Skin of body (tissue), 2 donors: Measurements from ENCODE around the gene POTEM. TPM values are rescaled to one million over a fixed set of nuclear protein-coding genes. Genes with fewer than 3 reads are reported as not detected.
"Not testable (repeated sequence)": the region's sequence is repeated elsewhere in the genome, so short reads cannot be mapped to it uniquely, and the experiment has no call there.

Source experiments
- DNase-seq: peaks from one replicate; lab custom pipeline; 2025; lab: John Stamatoyannopoulos, UW
- total RNA-seq: library from RNA; depleted of rRNA; stranded (reverse); fragments of >200 nt; gene quantifications from one replicate; pipeline ENCODE4 v1.2.3, GENCODE V29; 2014

The POTEM gene
- total RNA-seq: not detected

DNA sequence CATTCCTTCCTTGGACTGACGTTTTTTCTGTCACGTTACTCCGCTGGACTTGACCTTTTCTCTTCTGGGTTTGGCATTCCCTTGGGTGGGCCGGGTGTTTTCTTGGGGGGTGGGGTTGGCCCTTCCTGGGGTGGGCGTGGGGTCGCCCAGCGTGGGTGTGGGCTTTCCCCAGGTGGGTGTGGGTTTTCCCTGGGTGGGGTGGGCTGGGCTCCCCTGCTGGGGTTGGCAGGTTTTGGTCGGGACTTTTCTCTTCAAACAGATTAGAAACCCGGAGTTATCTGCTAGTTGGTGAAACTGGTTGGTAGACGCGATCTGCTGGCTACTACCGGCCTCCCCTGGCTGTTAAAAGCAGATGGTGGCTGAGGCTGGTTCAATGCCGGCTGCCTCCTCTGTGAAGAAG, at the start of gene POTEM:
TSS of gene POTEM (plus strand) at position 301 of the 400 bp plus-strand sequence. CDS start at position 353, 52 bp downstream.
- DNase-seq: not testable (repeated sequence)

DNA sequence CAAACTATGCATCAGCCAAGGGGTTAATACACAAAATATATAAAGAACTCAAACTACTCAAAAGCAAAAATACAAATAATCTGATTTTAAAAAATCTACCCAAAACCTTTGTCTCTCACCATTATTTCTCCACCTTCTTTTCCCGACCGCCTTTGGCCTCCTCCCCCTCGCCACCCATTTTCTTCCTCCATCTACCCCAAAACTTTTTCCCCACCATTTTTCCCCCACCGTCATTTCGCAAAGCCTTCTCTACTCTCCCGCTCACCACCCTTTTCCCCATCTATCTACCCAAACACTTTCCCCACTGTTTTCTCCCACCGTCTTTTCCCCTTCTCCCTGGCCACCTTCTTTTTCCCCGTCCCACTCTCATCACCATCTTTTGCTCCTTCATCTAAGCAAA, 48.9 kb upstream of the POTEM start:
- DNase-seq: not testable (repeated sequence)

DNA sequence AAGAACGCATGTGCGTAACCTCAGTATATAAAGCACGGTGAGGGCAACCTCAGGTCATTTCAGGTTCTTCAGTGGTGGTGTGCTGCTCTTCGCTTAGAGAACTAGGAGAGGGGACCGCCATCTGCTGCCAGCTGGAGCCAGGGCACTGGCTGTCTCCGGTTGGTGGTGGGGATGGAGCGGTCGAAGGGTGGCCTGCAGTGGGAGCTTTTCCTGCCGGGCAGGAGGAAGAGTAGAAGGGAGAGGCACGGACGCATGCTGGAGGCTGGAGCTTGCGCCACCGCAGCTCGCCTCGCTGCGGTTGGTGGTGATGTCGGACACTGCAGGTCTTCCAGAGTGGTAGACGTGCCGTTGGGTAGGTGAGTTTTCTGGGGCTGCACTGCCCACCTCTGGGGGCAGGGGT, 47.2 kb upstream of the POTEM start:
- DNase-seq: not testable (repeated sequence)

DNA sequence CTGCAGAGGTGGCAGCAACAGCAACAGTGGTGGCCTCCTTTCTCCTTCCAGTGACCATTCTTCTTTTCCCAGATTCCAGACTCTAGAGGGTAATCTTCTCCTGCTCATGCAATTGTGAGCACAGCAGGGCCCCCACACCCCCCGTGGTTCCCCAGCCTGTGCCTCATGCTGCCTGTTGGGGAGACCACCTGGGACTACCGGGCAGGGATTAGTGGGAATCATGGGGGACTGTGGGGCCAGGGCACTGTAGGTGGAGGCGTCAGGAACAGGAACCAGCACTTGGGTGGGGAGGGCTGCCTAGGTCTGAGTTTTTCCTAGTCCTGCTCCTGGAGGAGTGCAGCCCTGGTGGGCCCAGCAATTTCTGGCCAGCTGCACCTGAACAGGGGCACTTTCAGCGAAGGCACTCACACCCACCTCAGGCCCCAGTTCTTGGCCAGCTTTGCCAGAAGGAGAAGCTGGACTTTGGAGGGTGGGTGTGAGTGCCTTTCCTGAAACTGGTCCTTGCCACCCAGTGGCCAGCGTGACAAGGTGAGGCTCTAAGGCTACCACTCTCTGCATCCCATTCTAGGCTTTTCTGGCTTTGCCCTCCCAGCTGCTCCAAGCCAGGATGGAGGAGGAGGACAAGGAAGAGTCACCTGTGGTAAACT, 46.1 kb upstream of the POTEM start:
- not testable (repeated sequence) for DNase-seq

DNA sequence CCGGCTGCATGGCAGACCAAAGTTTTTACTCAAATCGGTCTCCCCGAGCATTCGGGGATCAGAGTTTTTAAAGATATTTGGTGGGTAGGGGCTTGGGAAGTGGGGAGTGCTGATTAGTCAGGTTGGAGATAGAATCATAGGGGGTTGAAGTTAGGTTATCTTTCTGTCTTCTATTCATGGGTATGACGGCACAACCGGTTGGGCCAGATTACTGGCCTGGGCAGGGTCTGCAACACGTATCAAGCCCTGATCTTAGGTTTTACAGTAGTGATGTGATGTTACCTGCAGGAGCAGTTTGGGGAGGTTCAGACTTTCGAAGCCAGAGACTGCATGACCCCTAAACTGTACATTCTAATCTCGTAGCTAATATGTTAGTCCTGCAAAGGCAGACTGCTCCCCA, 30.4 kb upstream of the POTEM start:
- DNase-seq: not testable (repeated sequence)

DNA sequence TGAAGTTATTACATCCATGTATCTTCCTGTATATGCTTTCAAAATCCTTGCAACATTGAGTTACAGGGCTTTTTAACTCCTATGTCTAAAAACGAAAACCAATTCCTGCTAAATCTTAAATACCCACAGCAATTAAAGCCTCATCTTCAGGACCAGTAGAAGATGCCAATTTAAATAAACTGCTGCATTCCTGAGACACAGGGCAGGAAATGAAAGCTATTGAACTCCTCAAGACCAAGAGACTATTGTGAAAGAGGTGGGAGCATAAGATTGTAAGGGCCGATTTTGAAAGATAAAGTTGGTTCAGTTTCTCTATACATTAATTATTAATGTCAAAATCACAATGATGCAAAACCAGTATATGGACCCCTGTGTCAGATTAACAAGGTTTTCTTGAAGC, 28.5 kb upstream of the POTEM start:
- DNase-seq: not testable (repeated sequence)

DNA sequence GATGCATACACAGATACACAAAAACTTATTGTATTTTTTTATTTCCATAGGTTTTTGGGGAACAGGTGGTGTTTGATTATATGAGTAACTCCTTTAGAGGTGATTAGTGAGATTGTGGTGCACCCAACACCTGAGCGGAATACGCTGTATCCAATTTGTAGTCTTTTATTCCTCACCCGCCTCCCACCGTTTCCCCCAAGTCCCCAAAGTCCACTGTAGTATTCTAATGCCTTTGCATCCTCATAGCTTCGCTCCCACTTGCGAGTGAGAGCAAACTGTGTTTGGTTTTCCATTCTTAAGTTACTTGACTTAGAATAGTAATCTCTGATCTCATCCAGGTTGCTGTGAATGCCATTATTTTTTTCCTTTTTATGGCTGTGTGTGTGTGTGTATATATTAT, 17.3 kb upstream of the POTEM start:
- DNase-seq: not testable (repeated sequence)

DNA sequence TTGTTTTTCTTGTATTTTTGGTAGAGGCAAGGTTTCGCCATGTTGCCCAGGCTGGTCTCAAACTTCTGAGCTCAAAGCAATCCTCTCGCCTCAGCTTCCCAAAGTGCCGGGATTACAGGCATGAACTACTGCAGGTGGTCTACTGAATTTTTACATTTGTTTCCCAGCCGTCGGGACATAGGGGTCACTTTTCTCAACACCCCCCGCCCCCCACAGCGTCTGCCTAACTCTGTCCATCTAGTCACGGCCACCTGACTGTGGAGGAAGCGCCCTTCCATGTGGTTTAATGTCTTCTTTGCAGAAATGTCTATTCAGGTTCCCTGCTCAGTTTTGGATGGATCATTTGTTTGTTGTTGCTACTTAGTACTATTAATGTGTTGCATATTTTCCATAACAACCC, 14.1 kb upstream of the POTEM start:
- not testable (repeated sequence) for DNase-seq

DNA sequence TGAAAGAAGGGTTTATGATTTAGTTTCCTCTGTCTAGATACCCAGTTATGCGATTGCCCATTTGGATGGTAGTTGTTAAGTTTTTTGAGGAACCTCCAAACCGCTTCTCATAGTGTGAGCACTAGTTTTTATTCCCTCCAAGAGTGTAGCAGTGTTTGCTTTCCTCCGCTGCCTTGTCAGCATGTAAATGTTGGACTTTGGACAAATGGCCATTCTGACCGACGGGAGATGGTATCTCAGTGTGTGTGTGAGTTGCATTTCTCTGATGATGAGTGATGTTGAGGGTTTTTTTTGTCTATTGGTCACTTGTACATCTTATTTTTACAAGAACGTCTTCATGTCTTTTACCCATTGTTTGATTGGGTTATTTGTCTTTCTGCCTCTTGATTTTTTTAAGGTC, 11.4 kb upstream of the POTEM start:
- not testable (repeated sequence) for DNase-seq

DNA sequence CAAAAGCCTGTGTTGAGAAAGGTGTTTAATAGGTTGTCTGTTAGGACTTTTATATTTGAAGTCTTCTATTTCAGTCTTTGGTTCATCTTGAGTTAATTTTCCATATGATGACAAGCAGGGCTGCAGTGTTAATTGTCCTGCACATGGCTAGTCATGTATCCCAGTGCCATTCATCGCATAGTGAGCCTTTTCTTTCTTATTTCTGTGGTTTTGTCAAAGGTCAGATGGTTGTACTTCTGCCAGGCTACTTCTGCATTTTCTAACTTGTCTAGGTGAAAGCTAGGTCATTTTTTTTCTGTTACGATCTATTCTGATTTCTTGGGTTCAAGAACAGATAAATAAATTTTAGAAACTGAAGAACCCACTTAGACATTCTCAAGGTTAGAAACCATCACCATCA, 5.7 kb upstream of the POTEM start:
- not testable (repeated sequence) for DNase-seq

DNA sequence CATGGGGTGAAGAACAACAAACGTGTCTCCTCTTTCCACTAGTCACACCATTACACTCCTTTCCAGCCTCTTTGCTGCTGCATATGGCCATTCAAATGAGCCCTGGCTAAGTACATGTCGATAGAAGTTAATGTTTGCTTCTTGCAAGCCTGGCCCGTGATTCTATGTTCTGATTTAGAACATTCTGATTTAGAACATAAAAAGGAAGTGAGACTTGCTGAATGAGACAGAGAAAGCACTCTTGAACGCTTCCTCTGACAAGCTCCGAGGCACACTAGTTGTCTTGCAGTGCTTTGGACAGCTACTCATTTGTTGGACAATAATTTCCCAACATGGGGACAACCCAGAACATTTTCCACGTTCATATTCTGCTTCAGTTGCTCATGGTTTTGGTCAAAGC, 5.1 kb upstream of the POTEM start:
- DNase-seq: not testable (repeated sequence)

DNA sequence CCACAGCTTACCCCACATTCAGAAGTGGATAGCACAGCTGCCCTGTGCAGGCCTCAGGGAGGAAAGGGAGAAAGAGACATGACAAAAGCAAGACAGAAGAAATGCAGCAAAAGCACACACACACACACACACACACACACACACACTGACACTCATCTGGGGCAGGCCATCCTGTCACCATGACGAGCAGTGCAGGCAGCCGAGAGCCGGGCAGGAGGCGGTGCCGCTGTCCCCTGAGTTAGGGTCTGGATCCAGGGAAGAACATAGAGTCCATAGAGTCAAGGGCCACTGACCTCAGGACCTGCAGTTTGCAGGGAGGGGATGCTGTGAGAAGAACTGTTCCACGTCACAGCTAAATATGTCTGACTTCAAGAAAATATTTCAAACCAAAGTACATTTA, 4.0 kb upstream of the POTEM start:
- not testable (repeated sequence) for DNase-seq

DNA sequence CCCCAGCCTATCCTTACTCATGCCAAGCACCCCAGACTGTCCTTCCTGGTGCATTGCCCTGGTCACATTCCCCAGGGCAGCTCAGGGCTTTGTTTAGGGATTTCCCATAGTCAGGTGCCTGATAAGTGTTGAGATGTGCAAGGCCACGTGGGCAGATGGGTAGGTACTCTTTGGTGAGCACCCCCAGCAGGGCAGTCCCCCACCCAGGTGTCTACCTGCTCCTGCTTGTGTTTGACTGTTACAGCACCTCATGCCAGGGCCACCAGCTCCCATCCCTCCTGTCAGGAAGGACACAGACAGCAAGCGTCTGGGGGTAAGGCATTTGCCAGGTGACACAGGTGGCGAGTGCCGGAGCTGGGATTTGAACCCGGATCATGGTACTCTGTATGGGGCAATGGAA, 2.4 kb upstream of the POTEM start:
- not testable (repeated sequence) for DNase-seq

DNA sequence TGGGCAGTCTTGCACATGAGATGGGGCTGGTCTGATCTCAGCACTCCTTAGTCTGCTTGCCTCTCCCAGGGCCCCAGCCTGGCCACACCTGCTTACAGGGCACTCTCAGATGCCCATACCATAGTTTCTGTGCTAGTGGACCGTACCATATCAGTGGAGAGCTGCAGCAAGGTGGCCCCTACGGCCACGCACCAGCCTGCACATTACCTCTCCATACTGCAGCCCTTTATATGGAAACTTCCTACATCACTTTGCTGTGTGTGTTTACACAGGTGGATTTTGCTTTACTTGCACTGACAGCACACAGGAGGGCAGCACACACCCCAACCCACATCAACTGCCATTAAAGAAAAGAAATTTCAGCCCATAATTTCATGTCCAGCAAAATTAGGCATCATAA, 35.3 kb downstream of the POTEM start:
- DNase-seq: not testable (repeated sequence)

DNA sequence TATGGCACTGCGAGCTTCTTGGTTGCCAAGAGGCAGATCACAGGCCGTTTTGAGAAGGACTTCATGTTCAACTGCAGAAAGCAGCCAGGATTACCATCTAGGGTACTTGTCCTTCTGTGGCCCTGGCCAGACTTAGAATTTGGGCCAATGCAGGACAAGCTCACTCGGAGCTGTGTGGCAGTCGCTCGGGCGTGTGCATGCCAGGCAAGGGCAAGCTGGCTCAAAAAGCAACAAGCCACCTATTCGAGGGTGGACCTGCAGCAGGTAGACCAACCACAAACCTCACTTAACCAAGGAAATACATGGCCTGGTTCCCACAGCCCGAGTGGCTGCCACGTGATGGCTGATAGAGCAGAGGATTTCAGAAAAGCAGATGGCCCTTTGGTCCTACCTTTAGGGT, 39.3 kb downstream of the POTEM start:
- not testable (repeated sequence) for DNase-seq

DNA sequence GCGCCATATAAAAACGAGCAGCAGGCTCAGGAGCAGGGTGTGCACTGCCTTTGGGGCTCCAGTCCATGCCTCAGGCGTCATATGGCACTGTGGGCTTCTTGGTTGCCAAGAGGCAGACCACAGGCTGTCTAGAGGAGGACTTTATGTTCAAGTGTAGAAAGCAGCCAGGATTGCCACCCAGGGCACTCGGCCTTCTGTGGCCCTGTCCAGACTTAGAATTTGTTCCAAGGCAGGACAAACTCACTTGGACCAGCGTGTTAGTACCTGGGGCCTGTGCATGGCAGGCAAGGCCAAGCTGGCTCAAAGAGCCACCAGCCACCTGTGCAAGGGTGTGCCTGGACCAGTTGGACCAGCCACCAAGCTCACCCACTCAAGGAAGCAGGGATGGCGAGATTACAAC, 40.4 kb downstream of the POTEM start:
- not testable (repeated sequence) for DNase-seq

DNA sequence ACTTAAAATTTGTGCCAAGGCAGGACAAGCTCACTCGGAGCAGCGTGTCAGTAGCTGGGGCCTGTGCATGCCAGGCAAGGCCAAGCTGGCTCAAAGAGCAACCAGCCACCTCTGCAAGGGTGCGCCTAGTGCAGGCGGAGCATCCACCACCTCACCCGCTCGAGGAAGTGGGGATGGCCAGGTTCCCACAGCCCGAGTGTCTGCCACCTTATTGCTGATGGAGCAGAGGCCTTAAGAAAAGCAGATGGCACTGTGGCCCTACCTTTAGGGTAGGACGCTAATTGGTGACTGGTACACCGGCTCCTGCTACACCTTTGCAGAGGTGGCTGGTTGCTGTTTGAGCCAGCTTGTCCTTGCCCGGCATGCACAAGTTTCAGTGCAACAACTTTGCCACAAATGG, 43.8 kb downstream of the POTEM start:
- DNase-seq: not testable (repeated sequence)

DNA sequence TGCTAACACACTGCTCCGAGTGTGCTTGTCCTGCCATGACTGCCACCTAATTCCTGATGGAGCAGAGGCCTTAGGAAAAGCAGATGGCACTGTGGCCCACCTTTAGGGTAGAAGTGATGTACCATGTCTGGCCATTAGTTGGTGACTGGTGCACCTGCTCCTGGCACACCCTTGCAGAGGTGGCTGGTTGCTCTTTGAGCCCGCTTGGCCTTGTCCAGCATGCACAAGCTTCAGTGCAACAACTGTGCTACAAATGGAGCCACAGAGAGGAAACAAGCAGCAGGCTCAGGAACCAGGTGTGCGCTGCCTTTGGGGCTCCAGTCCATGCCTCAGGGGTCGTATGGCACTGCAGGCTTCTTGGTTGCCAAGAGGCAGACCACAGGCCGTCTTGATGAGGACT, 44.5 kb downstream of the POTEM start:
- not testable (repeated sequence) for DNase-seq

DNA sequence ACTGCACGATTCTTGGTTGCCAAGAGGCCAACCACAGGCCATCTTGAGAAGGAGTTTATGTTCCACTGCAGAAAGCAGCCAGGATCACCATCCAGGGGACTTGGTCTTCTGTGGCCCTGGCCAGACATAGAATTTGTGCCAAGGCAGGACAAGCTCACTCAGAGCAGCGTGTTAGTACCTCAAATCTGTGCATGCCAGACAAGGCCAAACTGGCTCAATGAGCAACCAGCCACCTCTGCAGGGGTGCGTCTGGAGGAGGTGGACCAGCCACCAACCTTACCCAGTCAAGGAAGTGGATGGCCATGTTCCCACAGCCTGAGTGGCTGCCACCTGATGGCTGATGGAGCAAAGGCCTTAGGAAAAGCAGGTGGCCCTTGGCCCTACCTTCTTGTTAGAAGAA, 48.0 kb downstream of the POTEM start:
- not testable (repeated sequence) for DNase-seq

DNA sequence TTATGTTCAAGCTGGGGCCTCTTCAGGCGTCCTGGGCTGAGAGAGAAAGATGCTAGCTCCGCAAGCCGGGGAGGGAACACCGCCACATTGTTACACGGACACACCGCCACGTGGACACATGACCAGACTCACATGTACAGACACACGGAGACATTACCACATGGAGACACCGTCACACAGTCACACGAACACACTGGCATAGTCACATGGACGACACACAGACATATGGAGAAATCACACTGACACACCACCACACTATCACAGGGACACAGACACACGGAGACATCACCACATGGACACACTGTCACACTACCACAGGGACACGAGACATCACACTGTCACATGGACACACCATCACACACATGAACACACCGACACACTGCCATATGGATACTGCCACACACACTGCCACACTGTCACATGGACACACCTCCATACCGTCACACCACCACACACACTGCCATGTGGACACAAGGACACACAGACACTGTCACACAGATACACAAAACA, 57.9 kb downstream of the POTEM start:
- DNase-seq: not testable (repeated sequence)

DNA sequence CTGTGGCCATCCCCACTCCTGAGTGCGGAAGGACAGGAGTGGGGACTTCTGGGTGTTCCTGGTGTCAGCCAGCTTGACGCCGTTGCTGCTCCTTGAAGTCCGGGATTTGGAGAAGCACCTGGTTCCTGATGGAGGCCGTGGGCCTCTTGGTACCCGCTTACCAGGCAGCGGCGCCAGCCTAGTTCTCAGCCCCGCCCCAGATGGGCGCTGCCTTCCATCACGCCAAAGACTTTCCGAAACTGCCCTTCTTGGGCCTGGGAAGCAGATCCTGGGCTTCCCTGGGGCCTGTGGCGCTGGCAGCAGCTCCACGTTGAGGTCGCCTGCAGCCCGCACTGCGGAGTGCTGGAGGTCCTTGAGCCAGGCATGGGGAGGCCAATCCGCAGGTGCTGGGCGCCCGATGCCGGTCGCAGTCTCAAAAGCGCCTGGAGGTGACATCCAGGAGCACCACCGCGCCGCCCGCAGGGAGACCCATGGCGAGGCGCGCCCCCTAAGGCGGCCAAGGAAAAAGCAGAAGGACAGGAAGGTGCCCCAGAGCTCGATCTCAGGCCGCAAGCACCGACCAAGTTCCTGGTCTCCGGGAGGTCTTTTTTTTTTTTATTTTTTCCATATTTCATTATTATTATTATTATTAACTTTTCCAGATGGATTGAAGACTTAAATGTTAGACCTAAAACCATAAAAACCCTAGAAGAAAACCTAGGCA, 59.6 kb downstream of the POTEM start:
- DNase-seq: not testable (repeated sequence)

DNA sequence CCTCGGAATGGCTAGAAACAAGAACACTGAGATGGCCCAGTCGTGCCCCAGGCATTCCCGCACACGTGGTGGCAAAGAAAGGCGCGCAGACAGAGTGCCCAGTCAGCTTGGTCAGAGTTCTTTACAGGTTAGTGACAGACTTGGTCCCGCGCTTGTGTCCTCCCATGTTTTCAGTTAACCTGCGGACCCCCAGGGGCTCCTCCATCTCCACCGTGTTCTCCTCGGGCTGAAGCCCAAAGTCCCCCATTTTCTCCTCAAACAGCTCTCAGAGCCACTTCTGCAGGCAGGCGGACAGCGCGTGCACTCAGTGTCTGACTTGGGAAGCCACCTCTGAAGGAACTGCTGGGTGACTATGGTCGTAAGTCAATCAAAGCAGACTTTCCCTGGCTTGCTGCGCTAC, 60.7 kb downstream of the POTEM start:
- DNase-seq: not testable (repeated sequence)
